ENCODE results near the gene TOPAZ1.

DNA sequence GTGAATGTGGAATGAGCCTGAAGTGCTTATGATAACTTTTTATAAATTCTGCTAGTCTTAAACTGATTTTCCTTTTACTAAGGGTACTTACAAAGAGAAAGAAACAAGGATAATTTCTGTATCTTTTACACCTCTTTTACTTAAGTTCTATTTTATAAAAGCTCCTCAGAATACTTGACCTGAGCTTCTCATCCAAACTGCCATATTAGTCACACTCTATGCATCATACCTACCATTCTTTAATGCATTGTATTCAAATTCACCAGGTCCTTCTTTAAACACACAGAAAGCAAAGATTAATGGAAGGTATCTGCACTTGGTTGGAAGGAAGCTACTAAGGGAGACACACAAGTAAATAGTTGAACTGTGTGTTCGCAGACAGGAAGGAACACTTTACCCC is 1.6 kb upstream of the TOPAZ1 start:
- TF ChIP-seq CTBP2 (IDR thresholded peaks at IDR 0.05; ENCODE audit: borderline replicate concordance, insufficient read depth, insufficient read length, low read length): no peak
- TF ChIP-seq, protein P1, sequence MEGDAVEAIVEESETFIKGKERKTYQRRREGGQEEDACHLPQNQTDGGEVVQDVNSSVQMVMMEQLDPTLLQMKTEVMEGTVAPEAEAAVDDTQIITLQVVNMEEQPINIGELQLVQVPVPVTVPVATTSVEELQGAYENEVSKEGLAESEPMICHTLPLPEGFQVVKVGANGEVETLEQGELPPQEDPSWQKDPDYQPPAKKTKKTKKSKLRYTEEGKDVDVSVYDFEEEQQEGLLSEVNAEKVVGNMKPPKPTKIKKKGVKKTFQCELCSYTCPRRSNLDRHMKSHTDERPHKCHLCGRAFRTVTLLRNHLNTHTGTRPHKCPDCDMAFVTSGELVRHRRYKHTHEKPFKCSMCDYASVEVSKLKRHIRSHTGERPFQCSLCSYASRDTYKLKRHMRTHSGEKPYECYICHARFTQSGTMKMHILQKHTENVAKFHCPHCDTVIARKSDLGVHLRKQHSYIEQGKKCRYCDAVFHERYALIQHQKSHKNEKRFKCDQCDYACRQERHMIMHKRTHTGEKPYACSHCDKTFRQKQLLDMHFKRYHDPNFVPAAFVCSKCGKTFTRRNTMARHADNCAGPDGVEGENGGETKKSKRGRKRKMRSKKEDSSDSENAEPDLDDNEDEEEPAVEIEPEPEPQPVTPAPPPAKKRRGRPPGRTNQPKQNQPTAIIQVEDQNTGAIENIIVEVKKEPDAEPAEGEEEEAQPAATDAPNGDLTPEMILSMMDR (IDR thresholded peaks at IDR 0.05; ENCODE audit: control extremely low read depth in 1 of 3, insufficient read depth in 1 of 3, low read depth in 1 of 3, low read length in 3 of 3): no peak
- TF ChIP-seq POLR2A (IDR thresholded peaks at IDR 0.05; ENCODE audit: control extremely low read depth in 1 of 2, low read depth in 2 of 2, low read length in 2 of 2): no peak
- TF ChIP-seq, protein P2, sequence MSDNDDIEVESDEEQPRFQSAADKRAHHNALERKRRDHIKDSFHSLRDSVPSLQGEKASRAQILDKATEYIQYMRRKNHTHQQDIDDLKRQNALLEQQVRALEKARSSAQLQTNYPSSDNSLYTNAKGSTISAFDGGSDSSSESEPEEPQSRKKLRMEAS (IDR thresholded peaks at IDR 0.05): no peak
- TF ChIP-seq, protein P3, sequence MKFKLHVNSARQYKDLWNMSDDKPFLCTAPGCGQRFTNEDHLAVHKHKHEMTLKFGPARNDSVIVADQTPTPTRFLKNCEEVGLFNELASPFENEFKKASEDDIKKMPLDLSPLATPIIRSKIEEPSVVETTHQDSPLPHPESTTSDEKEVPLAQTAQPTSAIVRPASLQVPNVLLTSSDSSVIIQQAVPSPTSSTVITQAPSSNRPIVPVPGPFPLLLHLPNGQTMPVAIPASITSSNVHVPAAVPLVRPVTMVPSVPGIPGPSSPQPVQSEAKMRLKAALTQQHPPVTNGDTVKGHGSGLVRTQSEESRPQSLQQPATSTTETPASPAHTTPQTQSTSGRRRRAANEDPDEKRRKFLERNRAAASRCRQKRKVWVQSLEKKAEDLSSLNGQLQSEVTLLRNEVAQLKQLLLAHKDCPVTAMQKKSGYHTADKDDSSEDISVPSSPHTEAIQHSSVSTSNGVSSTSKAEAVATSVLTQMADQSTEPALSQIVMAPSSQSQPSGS (IDR thresholded peaks at IDR 0.05; ENCODE audit: low read length): no peak
- TF ChIP-seq RFX5 (IDR thresholded peaks at IDR 0.05; ENCODE audit: borderline replicate concordance, low read depth, low read length): no peak
- no peak for TF ChIP-seq SP1 (IDR thresholded peaks at IDR 0.05; ENCODE audit: low read depth, low read length)
- no peak for TF ChIP-seq POLR2AphosphoS5 (IDR thresholded peaks at IDR 0.05; ENCODE audit: low read depth, low read length)

All from H1 (cell line).